Ramos (cell line): Measurements from ENCODE around the gene HOXB4.

Experiments used
- in situ Hi-C: fragments of 300-500 bp; cut with MboI; formaldehyde crosslinking; loops from one replicate; pipeline ENCODE4 v1.14.3; 2022; ENCODE audit warnings: low sequenced_read_pairs; ENCODE audit not compliant: unreplicated experiment

HOXB4 gene

GRCh38 chr17:48549914-48550501 lies 28.1 kb downstream of the HOXB4 start:
- in situ Hi-C loops, result no loop called here

GRCh38 chr17:48549281-48549630 lies 28.9 kb downstream of the HOXB4 start:
- in situ Hi-C loops, result no loop called here

GRCh38 chr17:48548523-48549280 lies 29.4 kb downstream of the HOXB4 start:
- in situ Hi-C loops, result no loop called here

GRCh38 chr17:48547808-48548522 lies 30.2 kb downstream of the HOXB4 start:
- in situ Hi-C loops, result no loop called here

DNA sequence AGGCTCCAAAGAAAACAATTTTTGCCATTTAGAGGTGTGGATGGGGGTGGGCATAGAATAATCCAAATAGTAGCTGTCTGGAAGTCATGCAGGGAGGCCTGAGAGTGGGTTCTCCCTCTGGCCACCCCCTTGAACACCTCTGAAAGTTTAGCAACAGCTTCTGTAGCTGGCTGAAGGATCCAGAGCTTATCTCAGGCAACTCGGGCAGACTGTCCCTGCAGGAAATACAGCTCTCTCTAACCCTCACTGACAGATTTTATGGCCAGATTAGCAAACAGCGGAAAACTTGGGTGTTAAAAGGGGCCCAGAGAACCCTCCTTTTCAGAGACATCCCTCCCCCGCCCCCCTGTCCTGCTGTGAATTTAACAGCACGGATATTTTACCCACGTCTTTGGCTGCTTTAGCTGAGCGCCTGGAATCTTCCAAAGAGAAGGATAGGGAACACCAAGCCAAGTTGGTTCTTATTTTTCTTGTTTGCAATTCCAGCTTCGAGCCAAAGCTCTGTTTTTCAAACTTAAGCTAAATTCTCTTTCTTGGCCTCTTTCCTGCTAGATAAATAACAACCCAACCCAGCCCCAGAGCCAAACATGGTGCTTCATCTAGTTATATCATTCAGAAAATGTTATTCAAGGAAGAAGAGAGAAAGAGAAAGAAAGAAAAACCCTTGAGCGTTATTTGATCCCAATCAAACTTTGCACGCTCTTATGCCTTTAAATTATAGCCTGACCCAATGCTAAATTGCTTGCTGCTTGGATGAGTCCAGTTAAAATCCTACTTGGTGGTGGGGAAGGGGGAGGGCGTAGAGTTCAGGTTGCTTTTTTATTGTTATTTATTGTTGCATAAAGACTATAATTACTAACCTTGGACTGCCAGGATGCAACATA lies 31.0 kb downstream of the HOXB4 start:
- in situ Hi-C loops, result no loop called here

DNA sequence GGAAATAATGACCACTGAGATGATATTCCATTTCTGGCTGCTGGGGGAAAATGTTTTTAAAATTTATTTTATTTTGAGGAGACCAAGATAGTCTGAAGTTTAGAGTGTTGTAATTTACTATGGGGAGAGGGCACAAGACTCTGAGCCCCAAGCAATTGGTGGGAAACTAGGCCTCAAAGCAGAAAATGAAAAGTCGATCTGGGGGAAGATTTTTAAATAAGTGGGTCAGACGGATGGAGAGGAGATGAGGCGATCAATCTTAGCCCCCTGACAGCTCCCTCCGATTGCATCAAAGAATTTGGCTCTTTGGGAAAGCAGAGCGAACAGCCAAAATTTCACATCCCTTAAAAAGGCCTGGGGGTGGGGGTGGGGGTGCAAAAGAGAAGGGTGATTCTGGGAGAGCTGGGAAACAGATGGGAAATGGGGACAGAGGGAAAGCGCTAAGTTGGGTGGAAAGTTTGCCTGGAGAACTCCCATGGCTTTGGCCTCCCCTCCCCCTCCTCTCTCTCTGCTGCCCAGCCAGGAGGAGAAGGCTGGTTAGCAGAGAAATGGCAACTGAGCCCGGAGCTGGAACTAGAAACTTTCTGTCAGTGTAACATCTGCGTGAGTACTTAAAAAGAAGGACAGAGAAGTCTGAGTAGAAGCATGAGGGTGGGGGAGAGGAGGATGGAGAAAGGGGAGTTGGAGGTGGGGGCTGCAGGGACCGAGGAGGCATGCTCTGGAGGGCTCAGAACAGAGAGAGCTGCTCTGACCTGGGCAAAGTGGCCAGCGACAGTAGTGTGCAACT lies 31.8 kb downstream of the HOXB4 start:
- in situ Hi-C loops, result no loop called here

DNA sequence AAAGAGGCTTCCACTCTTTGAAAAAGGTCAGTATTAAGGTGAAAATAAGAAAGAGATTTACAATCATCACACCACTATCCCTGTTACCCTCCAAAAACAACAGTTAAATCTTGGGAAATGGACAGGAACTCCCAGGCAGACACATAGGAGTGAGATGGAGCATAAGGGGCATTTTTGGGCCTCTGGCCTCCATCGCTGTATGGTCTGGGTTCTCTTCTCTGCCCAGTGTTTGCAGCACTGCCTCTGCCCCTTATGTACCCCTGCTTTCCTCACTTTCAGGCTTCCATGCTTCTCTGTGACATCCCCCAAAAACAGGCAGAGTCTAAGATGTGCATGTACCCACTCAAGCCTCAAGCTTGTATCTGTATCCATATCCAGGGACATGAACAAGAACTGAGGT lies 32.6 kb downstream of the HOXB4 start:
- in situ Hi-C loops, result no loop called here

- in situ Hi-C loops, result no loop called here
These were observed 33.2 kb downstream of the HOXB4 start, which contains the start of gene HOXB2 for GRCh38 chr17:48545022-48545375. HOXB2 (minus strand) TSS chr17:48545109; CDS start chr17:48544911, 198 bp downstream.

GRCh38 chr17:48544349-48545021 lies 33.7 kb downstream of the HOXB4 start:
- in situ Hi-C loops, result no loop called here

GRCh38 chr17:48543854-48544348 lies 34.2 kb downstream of the HOXB4 start:
- in situ Hi-C loops, result no loop called here

GRCh38 chr17:48543107-48543853 lies 34.9 kb downstream of the HOXB4 start:
- in situ Hi-C loops, result no loop called here

DNA sequence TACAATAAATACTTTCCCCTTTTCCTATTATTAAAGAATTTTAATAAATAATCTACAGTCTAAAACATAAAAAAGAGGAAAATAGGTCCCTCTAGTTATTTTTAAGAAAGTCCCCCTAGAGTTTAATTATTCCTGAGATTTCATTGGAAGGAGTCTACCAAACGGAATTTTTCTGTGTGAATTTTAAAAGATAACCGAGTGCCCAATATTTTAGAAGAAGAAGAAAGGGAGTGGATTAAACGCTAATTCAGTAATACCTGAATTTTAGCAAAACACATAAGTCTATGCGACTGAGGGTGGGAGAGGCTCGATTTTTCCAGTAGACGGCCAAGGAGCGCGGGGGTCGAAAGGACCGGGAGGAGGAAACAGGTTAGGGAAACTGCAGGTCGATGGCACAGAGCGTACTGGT lies 35.4 kb downstream of the HOXB4 start:
- in situ Hi-C loops, result no loop called here

DNA sequence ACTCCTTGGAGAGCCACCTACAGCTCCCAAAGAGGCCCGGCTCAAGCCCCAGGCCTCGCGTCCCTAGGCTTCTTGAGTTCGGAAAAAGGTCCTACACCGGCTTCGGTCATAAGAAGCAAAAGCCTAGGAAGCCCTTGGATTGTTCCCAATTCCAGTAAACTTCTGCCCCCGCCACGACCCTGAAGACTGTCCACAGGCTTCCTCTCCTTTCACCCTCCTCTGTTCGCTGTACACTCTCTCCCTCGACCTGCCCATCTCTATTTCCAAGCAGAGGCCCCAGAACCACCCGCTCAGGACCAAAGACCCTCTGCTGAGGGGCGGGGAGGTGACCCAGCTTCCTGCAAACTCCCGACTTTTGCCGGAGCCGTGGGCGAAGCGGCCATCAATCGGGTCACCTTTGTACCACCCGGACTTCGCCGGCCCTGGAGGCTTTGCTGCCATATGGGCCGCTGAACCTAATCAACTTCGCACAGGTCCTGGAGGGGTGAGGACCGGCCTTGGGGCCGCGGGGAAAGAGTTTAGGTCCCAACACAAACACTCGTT lies 36.0 kb downstream of the HOXB4 start:
- in situ Hi-C loops, result no loop called here

- in situ Hi-C loops, result no loop called here
These were observed 36.5 kb downstream of the HOXB4 start for GRCh38 chr17:48541577-48542113.

GRCh38 chr17:48541036-48541576 lies 37.0 kb downstream of the HOXB4 start:
- in situ Hi-C loops, result no loop called here

GRCh38 chr17:48540213-48540612 lies 37.9 kb downstream of the HOXB4 start:
- in situ Hi-C loops, result no loop called here

DNA sequence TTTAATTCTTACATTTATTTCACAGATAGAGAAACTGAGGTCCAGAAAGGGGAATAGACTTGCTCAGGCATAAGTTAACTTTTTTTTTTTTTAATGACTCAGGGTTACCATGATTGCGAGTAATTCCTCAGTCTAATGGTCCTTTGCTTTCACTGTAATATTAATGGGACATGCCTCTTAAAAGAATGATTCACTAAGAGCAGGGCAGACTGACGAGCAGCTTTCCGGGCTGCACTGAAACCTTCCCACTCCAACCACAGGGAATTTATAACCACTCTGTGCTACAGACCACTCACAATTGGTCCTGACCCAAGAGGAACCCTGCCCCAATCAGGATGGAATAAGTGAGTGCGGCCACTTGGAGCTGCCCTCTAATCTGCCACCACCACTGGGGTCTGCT lies 39.0 kb downstream of the HOXB4 start:
- in situ Hi-C loops, result no loop called here

DNA sequence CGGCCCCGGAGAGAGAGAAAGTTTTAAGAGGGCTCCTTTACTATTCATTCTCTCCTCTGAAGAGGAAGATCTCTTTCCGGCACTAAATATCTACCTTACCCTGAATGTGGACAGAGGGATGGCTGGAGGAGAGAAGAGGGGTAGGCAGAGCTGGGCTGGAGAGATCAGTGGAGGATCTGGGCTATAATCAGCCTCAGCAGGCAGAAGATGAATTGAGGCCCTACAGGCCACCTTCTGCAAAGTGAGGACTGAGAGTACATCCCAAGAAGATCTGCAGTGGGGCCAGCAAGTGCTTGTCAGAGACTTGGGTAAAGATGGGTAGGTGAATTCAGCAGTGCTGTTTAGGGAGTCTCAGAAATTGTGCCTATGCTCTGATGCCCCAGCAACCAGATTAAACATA lies 40.8 kb downstream of the HOXB4 start:
- in situ Hi-C loops, result no loop called here
